Endothelial cell of umbilical vein (primary cell): ENCODE data around the gene TMTC4.

Experiments
- JUN ChIP-seq: IDR thresholded peaks from 2 replicates; pipeline ENCODE4 v1.6.1; 2011; ENCODE audit warnings: borderline replicate concordance, low read depth; ENCODE audit not compliant: insufficient read length, insufficient read depth
- POLR2A ChIP-seq: IDR thresholded peaks from 2 replicates; pipeline ENCODE4 v1.6.1; 2012; ENCODE audit warnings: low read depth, mild to moderate bottlenecking, control low read depth, low read length
- TF ChIP-seq, protein P1 (sequence below), 2 donors: IDR thresholded peaks; 1 replicate in 1 of 2; 2 replicates in 1 of 2; pipeline ENCODE4 v1.5.1; 2011; ENCODE audit warnings: low read length in 2 of 2, mild to moderate bottlenecking in 2 of 2, moderate library complexity in 2 of 2, control low read depth in 1 of 2, inconsistent platforms in 1 of 2, low read depth in 1 of 2; ENCODE audit not compliant: insufficient read depth in 1 of 2; ENCODE audit errors: extremely low read depth in 1 of 2

- TF ChIP-seq, protein P1, sequence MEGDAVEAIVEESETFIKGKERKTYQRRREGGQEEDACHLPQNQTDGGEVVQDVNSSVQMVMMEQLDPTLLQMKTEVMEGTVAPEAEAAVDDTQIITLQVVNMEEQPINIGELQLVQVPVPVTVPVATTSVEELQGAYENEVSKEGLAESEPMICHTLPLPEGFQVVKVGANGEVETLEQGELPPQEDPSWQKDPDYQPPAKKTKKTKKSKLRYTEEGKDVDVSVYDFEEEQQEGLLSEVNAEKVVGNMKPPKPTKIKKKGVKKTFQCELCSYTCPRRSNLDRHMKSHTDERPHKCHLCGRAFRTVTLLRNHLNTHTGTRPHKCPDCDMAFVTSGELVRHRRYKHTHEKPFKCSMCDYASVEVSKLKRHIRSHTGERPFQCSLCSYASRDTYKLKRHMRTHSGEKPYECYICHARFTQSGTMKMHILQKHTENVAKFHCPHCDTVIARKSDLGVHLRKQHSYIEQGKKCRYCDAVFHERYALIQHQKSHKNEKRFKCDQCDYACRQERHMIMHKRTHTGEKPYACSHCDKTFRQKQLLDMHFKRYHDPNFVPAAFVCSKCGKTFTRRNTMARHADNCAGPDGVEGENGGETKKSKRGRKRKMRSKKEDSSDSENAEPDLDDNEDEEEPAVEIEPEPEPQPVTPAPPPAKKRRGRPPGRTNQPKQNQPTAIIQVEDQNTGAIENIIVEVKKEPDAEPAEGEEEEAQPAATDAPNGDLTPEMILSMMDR (IDR thresholded peaks at IDR 0.05; ENCODE audit: extremely low read depth in 1 of 2, insufficient read depth in 1 of 2, low read depth in 1 of 2, low read length in 2 of 2) = no peak
- TF ChIP-seq POLR2A (no peak), JUN (no peak)
Observed at GRCh38 chr13:100566543-100566942, 108.1 kb downstream of the TMTC4 start.
